ENCODE data around the gene ZNF2. TPM values are rescaled to one million over a fixed set of nuclear protein-coding genes. Genes with fewer than 3 reads are reported as not detected.
A peak's percentile ranks its signal among the peaks of the same experiment; 100 is the strongest.

ZNF2 gene
- total RNA-seq, 1 donor from 2014 or later: 11.4 TPM

DNA sequence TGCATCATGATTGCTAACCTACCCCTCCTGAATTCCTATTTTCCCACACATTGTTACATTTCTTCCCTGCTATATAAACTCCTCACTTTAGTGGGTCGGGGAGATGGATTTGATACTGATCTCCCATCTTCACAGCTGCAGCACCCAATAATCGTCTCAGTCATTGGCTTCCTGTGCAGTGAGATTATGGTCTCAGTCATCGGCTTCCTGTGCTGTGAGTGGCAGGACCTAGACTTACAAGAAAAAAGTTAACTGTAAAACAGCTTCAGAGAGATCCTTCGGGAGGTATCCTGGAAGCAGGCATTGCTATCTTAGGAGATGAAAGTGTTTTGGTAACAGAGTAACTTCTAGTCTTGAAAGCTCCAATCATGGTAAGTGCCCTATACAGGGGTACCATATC, 38.3 kb downstream of the ZNF2 start:
- FAIRE-seq: no peak
- DNase-seq (ENCODE audit: low spot score in 2 of 2): no peak

DNA sequence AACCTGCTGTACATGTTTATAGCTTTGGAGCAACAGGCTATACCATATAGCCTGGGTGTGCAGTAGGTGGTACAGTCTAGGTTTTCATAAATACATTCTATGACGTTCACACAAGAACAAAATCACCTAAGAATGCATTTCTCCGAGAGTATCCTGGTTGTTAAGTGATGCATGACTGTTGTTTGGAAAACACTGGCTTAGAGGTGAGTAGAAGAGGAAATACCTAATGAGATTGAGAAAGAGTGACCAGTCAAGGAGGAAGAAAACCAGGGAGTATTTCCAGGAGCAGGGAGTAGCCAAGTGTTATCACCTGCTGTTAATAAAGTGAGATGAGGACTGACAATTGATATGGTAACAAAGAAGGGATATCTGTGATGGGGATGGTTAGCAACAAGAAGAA, 38.8 kb downstream of the ZNF2 start:
- FAIRE-seq: no peak
- no peak for DNase-seq (ENCODE audit: low spot score in 2 of 2)

DNA sequence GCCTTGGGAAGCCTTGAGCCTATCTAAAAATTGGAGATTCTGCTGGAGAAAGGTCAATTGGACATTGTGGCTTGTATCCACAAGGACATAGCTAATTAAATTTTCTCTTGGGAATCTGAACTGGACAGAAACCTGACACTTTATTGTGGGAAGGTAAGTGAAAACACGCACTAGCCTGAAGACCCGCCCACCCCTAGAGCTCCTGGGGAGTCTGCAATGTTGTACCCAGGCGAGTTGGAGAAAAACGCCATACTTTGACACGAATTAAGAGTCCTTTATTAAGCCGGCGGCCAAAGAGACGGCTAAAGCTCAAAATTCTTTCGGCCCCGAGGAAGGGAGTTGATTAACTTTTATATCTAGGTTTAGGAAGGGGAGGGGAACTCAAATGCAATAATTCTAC, 40.5 kb downstream of the ZNF2 start:
- no peak for FAIRE-seq
- no peak for DNase-seq (ENCODE audit: low spot score in 2 of 2)

DNA sequence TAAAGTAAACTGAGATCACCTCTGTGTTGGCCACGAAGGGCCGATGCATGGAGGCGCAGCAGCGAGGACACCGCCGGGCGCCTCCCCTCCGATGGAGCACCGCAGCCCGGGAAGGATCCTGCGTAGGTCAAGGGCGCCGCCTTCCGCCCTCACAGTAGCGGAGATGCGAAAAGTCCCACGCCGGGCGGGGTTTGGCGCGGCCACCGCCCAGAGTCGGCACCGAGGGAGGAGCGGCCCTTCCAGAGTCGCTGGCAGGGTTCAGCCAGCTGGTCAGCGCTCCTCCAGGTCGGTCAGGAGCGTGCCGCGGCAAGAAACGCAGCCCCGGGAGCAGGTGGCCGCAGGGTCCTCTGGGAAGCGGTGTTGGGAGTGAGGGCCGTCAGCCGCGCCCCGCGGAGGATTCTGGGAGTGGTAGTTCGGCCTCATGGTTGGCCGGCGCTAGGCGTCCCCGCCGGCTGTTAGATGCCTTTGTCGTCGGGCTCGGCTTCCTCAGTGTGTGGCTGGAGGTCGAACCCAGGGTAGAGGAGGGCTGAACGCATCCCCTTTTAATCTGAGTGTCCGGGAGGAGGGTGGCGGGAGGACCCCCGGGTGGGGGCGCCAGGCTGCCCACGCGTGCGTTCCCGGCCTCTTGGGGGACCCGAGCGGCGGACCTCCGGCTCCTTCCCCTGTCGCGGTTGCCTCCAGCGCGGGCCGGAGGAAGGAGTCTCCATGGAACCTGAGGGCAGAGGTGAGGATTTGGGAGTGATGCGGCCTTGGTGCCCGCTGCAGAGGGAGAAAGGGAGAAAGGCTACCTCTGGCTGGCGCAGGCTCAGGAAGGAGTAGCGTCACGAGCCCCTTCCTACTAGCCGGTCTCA, 41.7 kb downstream of the ZNF2 start, which contains the start of gene ZNF892:
TSS of gene ZNF892 (plus strand) at position 411 of the 851 bp plus-strand sequence. CDS start at position 706, 295 bp downstream.
- FAIRE-seq: no peak
- peak; percentile 91 to 92 for DNase-seq (ENCODE audit: low spot score in 2 of 2)

DNA sequence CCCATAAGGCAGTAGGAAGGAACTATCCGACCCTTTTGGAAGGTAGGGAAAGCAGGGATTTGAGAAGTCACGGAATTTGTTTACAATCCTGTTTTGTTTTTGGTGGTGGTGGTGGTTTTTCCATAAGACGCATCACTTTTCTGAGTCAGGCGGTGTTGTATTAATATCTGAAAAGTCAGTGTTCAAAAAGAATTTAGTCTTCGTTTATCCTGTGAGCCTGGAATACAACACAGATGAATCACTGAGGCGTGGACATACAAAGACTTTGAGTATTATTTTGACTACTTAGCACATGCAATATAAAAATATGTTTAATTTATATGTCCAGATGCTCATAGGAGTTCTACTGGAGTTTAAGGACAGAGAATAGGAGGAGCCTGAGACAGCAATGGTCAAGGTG, 42.5 kb downstream of the ZNF2 start:
- DNase-seq (ENCODE audit: low spot score in 2 of 2) (no peak), FAIRE-seq (no peak)

DNA sequence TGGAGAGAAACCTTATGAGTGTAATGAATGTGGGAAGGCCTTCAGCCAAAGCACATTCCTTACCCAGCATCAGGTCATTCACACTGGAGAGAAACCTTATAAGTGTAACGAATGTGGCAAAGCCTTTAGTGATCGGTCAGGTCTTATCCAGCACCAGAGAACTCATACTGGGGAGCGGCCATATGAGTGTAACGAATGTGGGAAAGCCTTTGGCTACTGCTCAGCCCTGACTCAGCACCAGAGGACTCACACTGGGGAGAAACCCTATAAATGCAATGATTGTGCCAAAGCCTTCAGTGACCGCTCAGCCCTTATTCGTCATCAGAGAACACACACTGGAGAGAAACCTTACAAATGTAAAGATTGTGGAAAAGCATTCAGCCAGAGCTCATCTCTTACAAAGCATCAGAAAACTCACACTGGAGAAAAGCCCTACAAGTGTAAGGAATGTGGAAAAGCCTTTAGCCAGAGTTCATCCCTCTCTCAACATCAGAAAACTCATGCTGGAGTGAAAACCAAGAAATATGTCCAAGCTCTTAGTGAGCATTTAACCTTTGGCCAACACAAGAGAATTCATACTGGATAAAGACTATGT, 49.5 kb downstream of the ZNF2 start:
- DNase-seq (ENCODE audit: low spot score in 2 of 2) (no peak), FAIRE-seq (no peak)

DNA sequence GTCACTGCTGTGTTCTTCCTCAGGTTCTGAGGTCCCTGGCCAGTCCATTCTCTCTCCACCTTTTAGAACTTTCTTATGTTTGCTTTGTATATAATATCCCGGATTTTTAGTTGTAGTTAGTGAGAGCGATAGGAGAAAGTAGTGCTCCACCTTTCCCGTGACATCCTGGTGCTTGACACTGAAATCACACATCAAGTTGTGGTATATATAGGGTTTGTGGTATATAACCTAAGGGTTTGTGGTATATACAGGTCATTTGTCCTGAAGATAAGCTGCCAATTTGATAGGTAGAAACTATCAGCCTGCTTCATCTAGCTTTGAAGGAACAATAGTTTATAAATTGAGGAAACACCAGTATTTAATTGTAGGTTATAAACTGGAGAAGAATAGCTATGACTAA, 54.8 kb downstream of the ZNF2 start:
- DNase-seq (ENCODE audit: low spot score in 2 of 2) (no peak), FAIRE-seq (no peak)

DNA sequence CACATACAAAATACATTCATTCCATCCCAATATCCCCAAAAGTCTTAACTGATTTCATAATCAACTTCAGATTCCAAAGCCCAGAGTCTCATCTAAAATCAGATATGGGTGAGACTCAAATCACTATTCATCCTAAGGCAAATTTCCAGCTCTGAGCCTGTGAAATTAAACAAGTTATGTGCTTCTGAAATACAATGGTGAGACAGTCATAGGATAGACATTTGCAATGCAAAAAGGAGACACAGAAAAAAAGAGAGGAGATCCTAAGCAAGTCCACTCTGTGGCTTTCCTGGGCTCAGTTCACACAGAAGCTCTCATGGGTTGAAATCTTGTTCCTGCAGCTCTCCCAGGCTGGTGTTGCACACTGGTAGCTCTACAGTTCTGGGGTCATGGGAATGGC, 60.0 kb downstream of the ZNF2 start:
- no peak for FAIRE-seq
- no peak for DNase-seq (ENCODE audit: low spot score in 2 of 2)

DNA sequence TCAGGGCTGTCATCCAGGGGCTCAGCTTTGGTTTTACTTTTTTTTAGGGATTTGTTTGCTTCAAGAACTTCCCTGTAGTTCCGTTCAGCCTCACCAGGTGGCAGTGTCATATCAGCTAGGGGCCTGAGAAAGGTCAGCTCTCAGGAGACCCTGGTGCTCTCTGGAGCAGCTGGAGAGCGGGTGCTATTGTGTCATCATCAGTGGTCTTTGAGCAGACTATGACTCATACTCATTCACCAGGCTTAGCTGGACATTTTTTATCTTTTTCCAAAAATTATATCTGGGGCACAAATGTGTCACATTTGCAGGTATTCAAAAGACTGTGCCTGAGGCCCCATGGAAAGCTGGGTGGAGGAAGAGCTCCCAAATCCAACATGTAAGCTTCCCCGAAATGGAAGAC, 66.1 kb downstream of the ZNF2 start:
- DNase-seq (ENCODE audit: low spot score in 2 of 2) (peak; percentile 39 to 64), FAIRE-seq (no peak)

DNA sequence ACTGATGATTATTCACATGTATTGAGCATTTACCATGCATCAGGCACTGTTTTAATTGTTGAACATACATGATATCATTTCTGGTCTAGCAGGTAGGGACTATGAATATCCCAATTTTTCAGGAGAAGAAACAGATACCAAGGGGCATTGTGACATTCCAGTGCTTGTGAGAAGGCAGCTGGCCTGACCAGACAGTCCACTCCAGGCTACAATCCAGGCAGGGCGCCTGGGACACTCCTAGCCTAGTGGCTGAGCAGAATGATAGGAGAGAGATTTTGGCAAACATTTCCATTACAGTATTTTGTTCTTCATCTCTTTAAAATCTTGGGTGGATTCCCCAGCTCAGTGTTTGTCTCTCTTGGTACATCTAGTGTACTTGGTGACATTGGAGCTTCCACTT, 66.6 kb downstream of the ZNF2 start:
- FAIRE-seq (no peak), DNase-seq (ENCODE audit: low spot score in 2 of 2) (no peak)

Other genes with a start within 250 kb of the ZNF2 start
- gene MAL, start 140.1 kb upstream of the ZNF2 start, total RNA-seq: not detected
- gene MRPS5, start 44.0 kb upstream of the ZNF2 start, total RNA-seq: 40.8 TPM
- gene ZNF514, start 6.0 kb upstream of the ZNF2 start, total RNA-seq: 24.5 TPM
- gene ZNF892, start 41.7 kb downstream of the ZNF2 start, total RNA-seq: 29.8 TPM
- 0.82 TPM for gene PROM2, start 108.6 kb downstream of the ZNF2 start, total RNA-seq
- 4.9 TPM for gene KCNIP3, start 131.5 kb downstream of the ZNF2 start, total RNA-seq
- gene FAHD2A, start 236.9 kb downstream of the ZNF2 start, total RNA-seq: 5.7 TPM

Data from frontal cortex (tissue), 4 donors.